ENCODE data around the gene ALDH7A1.

Gene ALDH7A1

GRCh38 chr5:126552614-126553013 lies 42.4 kb downstream of the ALDH7A1 start:
- no peak for TF ChIP-seq CTCF (IDR thresholded peaks at IDR 0.05; ENCODE audit: low read depth, low read length, missing control alignments)
- DNase-seq (ENCODE audit: extremely low read depth, low read depth), result no peak
- no peak overlapping the region for H3K4me3 ChIP-seq (replicated peaks; ENCODE audit: low read depth, low read length)

- H3K4me3 ChIP-seq (replicated peaks; ENCODE audit: low read depth, low read length), result no peak overlapping the region
- TF ChIP-seq CTCF (IDR thresholded peaks at IDR 0.05; ENCODE audit: low read depth, low read length, missing control alignments), result peak; percentile 68
- no peak for DNase-seq (ENCODE audit: extremely low read depth, low read depth)
These were observed 50.8 kb downstream of the ALDH7A1 start for GRCh38 chr5:126544087-126544740.

GRCh38 chr5:126543660-126544059 lies 51.4 kb downstream of the ALDH7A1 start:
- no peak for DNase-seq (ENCODE audit: extremely low read depth, low read depth)
- no peak overlapping the region for H3K4me3 ChIP-seq (replicated peaks; ENCODE audit: low read depth, low read length)
- TF ChIP-seq CTCF (IDR thresholded peaks at IDR 0.05; ENCODE audit: low read depth, low read length, missing control alignments), result no peak

- no peak overlapping the region for H3K4me3 ChIP-seq (replicated peaks; ENCODE audit: low read depth, low read length)
- DNase-seq (ENCODE audit: extremely low read depth, low read depth), result no peak
- no peak for TF ChIP-seq CTCF (IDR thresholded peaks at IDR 0.05; ENCODE audit: low read depth, low read length, missing control alignments)
These were observed 52.0 kb downstream of the ALDH7A1 start for GRCh38 chr5:126543009-126543408.

- DNase-seq (ENCODE audit: extremely low read depth, low read depth), result no peak
- no peak for TF ChIP-seq CTCF (IDR thresholded peaks at IDR 0.05; ENCODE audit: low read depth, low read length, missing control alignments)
These were observed 52.6 kb downstream of the ALDH7A1 start for GRCh38 chr5:126542441-126542840.

GRCh38 chr5:126540631-126541030 lies 54.4 kb downstream of the ALDH7A1 start:
- no peak for DNase-seq (ENCODE audit: extremely low read depth, low read depth)
- H3K4me3 ChIP-seq (replicated peaks; ENCODE audit: low read depth, low read length), result no peak overlapping the region
- TF ChIP-seq CTCF (IDR thresholded peaks at IDR 0.05; ENCODE audit: low read depth, low read length, missing control alignments), result no peak

More at GRCh38 chr5:126542441-126542840, 52.6 kb downstream of the ALDH7A1 start:
- no peak overlapping the region for H3K4me3 ChIP-seq (replicated peaks; ENCODE audit: low read depth, low read length)

- TF ChIP-seq CTCF (IDR thresholded peaks at IDR 0.05; ENCODE audit: low read depth, low read length, missing control alignments), result no peak
- no peak for DNase-seq (ENCODE audit: extremely low read depth, low read depth)
- no peak overlapping the region for H3K4me3 ChIP-seq (replicated peaks; ENCODE audit: low read depth, low read length)
These were observed 56.4 kb downstream of the ALDH7A1 start for GRCh38 chr5:126538579-126538978.

Data from HFF-Myc (cell line).